ENCODE results near the gene DIAPH1. TPM values are rescaled to one million over a fixed set of nuclear protein-coding genes. Genes with fewer than 3 reads are reported as not detected.
A peak's percentile ranks its signal among the peaks of the same experiment; 100 is the strongest.

DIAPH1 gene
- total RNA-seq, 1 donor from 2014 or later: 149 TPM

- Mint-ChIP-seq H3K27ac (ENCODE audit: unreplicated experiment) (no peak overlapping the region), H3K36me3 (ENCODE audit: low read depth, unreplicated experiment) (peaks cover 55% of the 10 kb centered on the region), H3K4me3 (ENCODE audit: unreplicated experiment) (peak overlapping the region; percentile 66)
These were observed 102.2 kb downstream of the DIAPH1 start for GRCh38 chr5:141516672-141517025.

GRCh38 chr5:141515946-141516671 lies 102.7 kb downstream of the DIAPH1 start:
- Mint-ChIP-seq H3K36me3 (ENCODE audit: low read depth, unreplicated experiment) (peaks cover 55% of the 10 kb centered on the region), H3K4me3 (ENCODE audit: unreplicated experiment) (peak overlapping the region; percentile 40), H3K27me3 (ENCODE audit: unreplicated experiment) (peaks cover 22% of the 10 kb centered on the region), H3K27ac (ENCODE audit: unreplicated experiment) (no peak overlapping the region), H3K4me1 (ENCODE audit: unreplicated experiment) (peaks cover 71% of the 10 kb centered on the region), H3K9me3 (ENCODE audit: unreplicated experiment) (no peaks in the 10 kb centered on the region)
- DNase-seq (ENCODE audit: low spot score): no peak
- TF ChIP-seq, protein P1, sequence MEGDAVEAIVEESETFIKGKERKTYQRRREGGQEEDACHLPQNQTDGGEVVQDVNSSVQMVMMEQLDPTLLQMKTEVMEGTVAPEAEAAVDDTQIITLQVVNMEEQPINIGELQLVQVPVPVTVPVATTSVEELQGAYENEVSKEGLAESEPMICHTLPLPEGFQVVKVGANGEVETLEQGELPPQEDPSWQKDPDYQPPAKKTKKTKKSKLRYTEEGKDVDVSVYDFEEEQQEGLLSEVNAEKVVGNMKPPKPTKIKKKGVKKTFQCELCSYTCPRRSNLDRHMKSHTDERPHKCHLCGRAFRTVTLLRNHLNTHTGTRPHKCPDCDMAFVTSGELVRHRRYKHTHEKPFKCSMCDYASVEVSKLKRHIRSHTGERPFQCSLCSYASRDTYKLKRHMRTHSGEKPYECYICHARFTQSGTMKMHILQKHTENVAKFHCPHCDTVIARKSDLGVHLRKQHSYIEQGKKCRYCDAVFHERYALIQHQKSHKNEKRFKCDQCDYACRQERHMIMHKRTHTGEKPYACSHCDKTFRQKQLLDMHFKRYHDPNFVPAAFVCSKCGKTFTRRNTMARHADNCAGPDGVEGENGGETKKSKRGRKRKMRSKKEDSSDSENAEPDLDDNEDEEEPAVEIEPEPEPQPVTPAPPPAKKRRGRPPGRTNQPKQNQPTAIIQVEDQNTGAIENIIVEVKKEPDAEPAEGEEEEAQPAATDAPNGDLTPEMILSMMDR (IDR thresholded peaks at IDR 0.05; ENCODE audit: unreplicated experiment): no peak

More at GRCh38 chr5:141516672-141517025, 102.2 kb downstream of the DIAPH1 start:
- no peak for DNase-seq (ENCODE audit: low spot score)
- peaks cover 17% of the 10 kb centered on the region for H3K27me3 Mint-ChIP-seq (ENCODE audit: unreplicated experiment)
- TF ChIP-seq, protein P1 (IDR thresholded peaks at IDR 0.05; ENCODE audit: unreplicated experiment): no peak
- H3K9me3 Mint-ChIP-seq (ENCODE audit: unreplicated experiment): no peaks in the 10 kb centered on the region
- H3K4me1 Mint-ChIP-seq (ENCODE audit: unreplicated experiment): peaks cover 72% of the 10 kb centered on the region

- H3K4me1 Mint-ChIP-seq (ENCODE audit: unreplicated experiment): peaks cover 63% of the 10 kb centered on the region
- H3K36me3 Mint-ChIP-seq (ENCODE audit: low read depth, unreplicated experiment): peaks cover 53% of the 10 kb centered on the region
- peaks cover 22% of the 10 kb centered on the region for H3K27me3 Mint-ChIP-seq (ENCODE audit: unreplicated experiment)
- H3K27ac Mint-ChIP-seq (ENCODE audit: unreplicated experiment): peak overlapping the region; percentile 85
- no peaks in the 10 kb centered on the region for H3K9me3 Mint-ChIP-seq (ENCODE audit: unreplicated experiment)
- no peak overlapping the region for H3K4me3 Mint-ChIP-seq (ENCODE audit: unreplicated experiment)
- no peak for DNase-seq (ENCODE audit: low spot score)
- TF ChIP-seq, protein P1 (IDR thresholded peaks at IDR 0.05; ENCODE audit: unreplicated experiment): no peak
These were observed 103.7 kb downstream of the DIAPH1 start for GRCh38 chr5:141515141-141515540.

- DNase-seq (ENCODE audit: low spot score): no peak
- H3K27ac Mint-ChIP-seq (ENCODE audit: unreplicated experiment): peak overlapping the region; percentile 93
- H3K36me3 Mint-ChIP-seq (ENCODE audit: low read depth, unreplicated experiment): peaks cover 53% of the 10 kb centered on the region
- H3K4me1 Mint-ChIP-seq (ENCODE audit: unreplicated experiment): peaks cover 62% of the 10 kb centered on the region
- TF ChIP-seq, protein P1 (IDR thresholded peaks at IDR 0.05; ENCODE audit: unreplicated experiment): no peak
- H3K27me3 Mint-ChIP-seq (ENCODE audit: unreplicated experiment): peaks cover 24% of the 10 kb centered on the region
- H3K9me3 Mint-ChIP-seq (ENCODE audit: unreplicated experiment): no peaks in the 10 kb centered on the region
- no peak overlapping the region for H3K4me3 Mint-ChIP-seq (ENCODE audit: unreplicated experiment)
These were observed 104.3 kb downstream of the DIAPH1 start for GRCh38 chr5:141514330-141515133.
